Right atrium auricular region (tissue), 2 donors: Measurements from ENCODE around the gene CSDE1. TPM values are rescaled to one million over a fixed set of nuclear protein-coding genes. Genes with fewer than 3 reads are reported as not detected.
A peak's percentile ranks its signal among the peaks of the same experiment; 100 is the strongest.

ENCODE experiments used
- DNase-seq: peaks from one replicate; pipeline ENCODE4 v3.0.0-alpha.2; 2019; ENCODE audit warnings: low spot score
- H3K27ac ChIP-seq, 2 donors: fragments of 200-600 bp; sonication (generic); 1 replicate in 1 of 2; 2 replicates in 1 of 2; pipeline ENCODE4 v1.5.1; 2016 to 2019
- H3K27me3 ChIP-seq, 2 donors: fragments of 200-600 bp; sonication (generic); one replicate each; pipeline versions ENCODE4 v1.5.1 to v1.6.0; 2017 to 2019
- H3K36me3 ChIP-seq: fragments of 200-600 bp; sonication (generic); one replicate; pipeline ENCODE4 v1.5.1; 2016
- H3K4me1 ChIP-seq, 2 donors: fragments of 200-600 bp; sonication (generic); one replicate each; pipeline versions ENCODE4 v1.5.1 to v1.6.0; 2017 to 2019
- H3K4me3 ChIP-seq, 2 donors: fragments of 200-600 bp; sonication (generic); 1 replicate in 1 of 2; 2 replicates in 1 of 2; pipeline ENCODE4 v1.5.1; 2017 to 2019; ENCODE audit warnings: mild to moderate bottlenecking in 1 of 2, moderate library complexity in 1 of 2
- H3K9me3 ChIP-seq, 2 donors: fragments of 200-600 bp; sonication (generic); one replicate each; pipeline ENCODE4 v1.5.1; 2019
- CTCF ChIP-seq, 2 donors: fragments of 200-600 bp; sonication (generic); IDR thresholded peaks; one replicate each; pipeline ENCODE4 v1.5.1; 2019; ENCODE audit warnings: antibody characterized with exemption in 2 of 2
- total RNA-seq, 2 donors: library from RNA; depleted of rRNA; stranded (reverse); fragments of >200 nt; gene quantifications; one replicate each; pipeline ENCODE4 v1.1.0, GENCODE V29; 2016

CSDE1 gene
- total RNA-seq, 2 donors from 2014 or later = 917 to 1,380 TPM

DNA sequence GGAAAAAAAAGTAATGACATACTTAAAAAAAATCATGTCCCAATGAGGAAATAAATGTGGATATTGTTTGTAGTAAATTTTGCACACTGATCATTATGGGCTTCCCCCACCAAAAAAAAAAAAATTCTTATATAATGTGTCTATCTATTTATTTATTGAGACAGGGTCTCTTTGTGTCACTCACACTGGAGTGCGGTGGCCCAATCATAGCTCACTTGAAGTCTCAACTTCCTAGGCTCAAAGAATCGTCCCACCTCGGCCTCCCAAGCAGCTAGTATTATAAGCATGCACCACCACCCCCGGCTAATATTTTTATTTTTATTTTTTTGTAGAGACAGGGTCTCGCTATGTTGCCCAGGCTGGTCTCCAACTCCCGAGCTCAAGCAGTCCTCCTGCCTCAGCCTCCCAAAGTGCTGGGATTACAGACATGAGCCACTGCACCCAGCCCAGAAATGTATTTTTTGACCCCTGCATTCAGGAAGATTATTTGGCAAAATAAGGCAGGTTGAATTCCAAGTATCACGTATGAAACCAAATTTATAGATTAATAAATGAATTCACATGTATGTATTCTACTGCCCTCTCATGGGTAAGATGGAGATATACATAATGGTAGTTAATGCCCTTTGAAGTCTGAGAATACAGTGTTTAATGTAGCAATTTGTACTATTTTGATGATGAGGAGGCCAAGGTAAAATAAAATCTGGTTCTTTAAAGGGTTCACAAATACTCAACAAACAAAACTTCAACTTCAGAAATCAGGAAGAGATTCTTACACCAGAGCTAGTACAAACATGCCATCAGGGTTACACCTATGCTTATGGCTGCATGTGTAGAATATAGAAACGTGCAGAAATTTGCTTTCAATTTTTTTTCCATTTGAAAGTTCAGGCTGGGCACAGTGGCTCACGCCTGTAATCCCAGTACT lies 86.5 kb downstream of the CSDE1 start:
- Histone ChIP-seq H3K36me3 (no peaks in the 10 kb centered on the region), H3K27ac (peak overlapping the region; percentile 84 to 88), H3K4me3 (no peak overlapping the region), H3K4me1 (peaks cover 0 to 6% of the 10 kb centered on the region in 2 donors), H3K9me3 (no peaks in the 10 kb centered on the region), H3K27me3 (no peaks in the 10 kb centered on the region)
- peak; percentile 37 to 42 for TF ChIP-seq CTCF (IDR thresholded peaks at IDR 0.05)
- no peak for DNase-seq

- Histone ChIP-seq H3K4me3 (peak overlapping the region; percentile 78 to 80), H3K36me3 (no peaks in the 10 kb centered on the region), H3K4me1 (peaks cover 0 to 6% of the 10 kb centered on the region in 2 donors), H3K9me3 (no peaks in the 10 kb centered on the region), H3K27me3 (no peaks in the 10 kb centered on the region), H3K27ac (peak overlapping the region; percentile 84 to 88)
- TF ChIP-seq CTCF (IDR thresholded peaks at IDR 0.05) = peak in 1 of 2 donors; percentile 17
- peak; percentile 94 for DNase-seq
These were observed 87.4 kb downstream of the CSDE1 start for GRCh38 chr1:114670083-114671010.

DNA sequence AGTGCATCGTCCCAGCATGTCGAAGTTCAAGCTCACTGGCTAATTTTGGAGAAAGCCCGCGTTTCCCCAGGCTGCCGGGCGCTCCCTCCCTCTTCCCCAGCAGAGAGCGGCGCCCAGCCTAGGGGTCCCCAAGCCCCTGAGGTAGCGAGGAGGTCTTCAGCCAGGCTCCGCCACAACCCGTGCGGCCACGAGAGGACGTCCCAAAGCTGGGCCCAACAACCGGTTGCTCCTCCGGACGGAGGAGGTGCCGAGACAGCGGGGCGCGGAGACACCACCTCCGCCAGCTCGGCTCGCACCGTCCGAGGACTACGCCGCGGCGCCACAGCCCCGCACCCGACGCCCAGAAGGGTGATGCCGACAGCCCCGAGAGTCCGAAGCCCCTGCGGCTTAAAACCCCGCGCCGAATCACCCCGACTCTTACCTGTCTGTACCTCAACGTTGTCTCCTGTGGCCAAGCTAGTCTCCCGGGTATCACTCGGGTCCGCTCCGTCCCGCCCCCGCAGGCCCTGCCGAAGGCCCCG lies 88.2 kb downstream of the CSDE1 start, which contains the start of gene DENND2C:
DENND2C (minus strand) TSS at position 488 of the 521 bp plus-strand sequence. CDS start 44,065 bp downstream, outside the sequence.
- H3K27ac ChIP-seq = peak within 1 kb of the TSS; percentile 84 to 88
- H3K9me3 ChIP-seq = no peaks in the 10 kb centered on the region
- peaks cover 0 to 6% of the 10 kb centered on the region in 2 donors for H3K4me1 ChIP-seq
- no peak for TF ChIP-seq CTCF (IDR thresholded peaks at IDR 0.05)
- peak; percentile 57 for DNase-seq
- H3K36me3 ChIP-seq = no peaks in the 10 kb centered on the region
- H3K4me3 ChIP-seq = peak within 1 kb of the TSS; percentile 78 to 80
- no peaks in the 10 kb centered on the region for H3K27me3 ChIP-seq

- no peaks in the 10 kb centered on the region for H3K36me3 ChIP-seq
- H3K27ac ChIP-seq = peak overlapping the region; percentile 84 to 88
- peak overlapping the region; percentile 78 to 80 for H3K4me3 ChIP-seq
- no peaks in the 10 kb centered on the region for H3K9me3 ChIP-seq
- H3K4me1 ChIP-seq = peaks cover 0 to 6% of the 10 kb centered on the region in 2 donors
- DNase-seq = no peak
- TF ChIP-seq CTCF (IDR thresholded peaks at IDR 0.05) = no peak
- H3K27me3 ChIP-seq = no peaks in the 10 kb centered on the region
These were observed 88.8 kb downstream of the CSDE1 start for GRCh38 chr1:114668784-114669561.

DNA sequence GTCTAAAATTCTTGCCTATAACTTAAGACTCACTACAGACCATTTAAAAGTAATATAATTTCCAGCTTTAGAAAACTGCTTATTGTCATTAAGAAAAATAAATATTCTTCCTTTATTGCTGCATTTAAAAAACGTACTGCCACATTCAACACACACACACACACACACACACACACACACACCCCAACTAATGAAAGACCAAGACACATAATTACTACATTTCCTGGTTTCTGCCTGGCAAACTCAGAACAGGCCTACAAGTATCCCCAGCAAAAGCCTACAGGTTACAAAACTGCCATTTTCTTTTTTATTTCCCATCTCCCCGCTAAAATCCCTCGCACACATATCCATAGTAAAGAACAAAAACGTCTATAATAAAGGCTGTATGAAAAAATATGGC lies 89.4 kb downstream of the CSDE1 start:
- TF ChIP-seq CTCF (IDR thresholded peaks at IDR 0.05) = no peak
- Histone ChIP-seq H3K4me3 (no peak overlapping the region), H3K27ac (no peak overlapping the region), H3K27me3 (no peaks in the 10 kb centered on the region), H3K9me3 (no peaks in the 10 kb centered on the region), H3K4me1 (peaks cover 0 to 6% of the 10 kb centered on the region in 2 donors), H3K36me3 (no peaks in the 10 kb centered on the region)
- DNase-seq = no peak
